ENCODE measurements around the gene SYT2. TPM values are rescaled to one million over a fixed set of nuclear protein-coding genes. Genes with fewer than 3 reads are reported as not detected.

Gene SYT2
- total RNA-seq, 1 experiment from 2014 or later = not detected

DNA sequence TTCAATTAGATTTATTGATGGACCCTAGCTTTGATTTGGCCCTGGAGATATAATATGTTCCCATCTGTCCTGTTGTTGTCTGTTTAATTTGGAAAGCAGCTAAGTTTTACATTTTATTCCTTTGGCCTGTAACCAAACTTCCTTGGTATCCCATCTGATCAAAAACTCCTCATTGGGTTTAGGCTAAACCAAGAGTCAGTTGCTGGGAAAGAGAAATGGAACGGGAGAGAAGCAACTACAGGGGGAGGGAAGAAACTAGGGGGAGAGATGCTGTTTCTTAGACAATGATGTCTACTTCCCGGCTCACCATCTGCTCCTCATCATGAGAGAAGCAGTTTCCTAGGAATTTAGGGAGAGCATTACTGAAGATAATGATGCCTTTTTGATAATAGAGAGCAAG lies 141.8 kb downstream of the SYT2 start (continued):
- TF ChIP-seq CEBPB (IDR thresholded peaks at IDR 0.05; ENCODE audit: low read depth) = no peak
- TF ChIP-seq ZNF274 (IDR thresholded peaks at IDR 0.05; ENCODE audit: low read depth, low read length) = no peak
- no peak for TF ChIP-seq SRF (IDR thresholded peaks at IDR 0.05; ENCODE audit: low read depth)
- TF ChIP-seq POLR2AphosphoS5 (IDR thresholded peaks at IDR 0.05; ENCODE audit: low read depth, low read length) = no peak
- no peak for TF ChIP-seq SIN3A (IDR thresholded peaks at IDR 0.05; ENCODE audit: low read depth)
- no peak for TF ChIP-seq ZFX (IDR thresholded peaks at IDR 0.05)
- no peak for TF ChIP-seq JUND (IDR thresholded peaks at IDR 0.05)

DNA sequence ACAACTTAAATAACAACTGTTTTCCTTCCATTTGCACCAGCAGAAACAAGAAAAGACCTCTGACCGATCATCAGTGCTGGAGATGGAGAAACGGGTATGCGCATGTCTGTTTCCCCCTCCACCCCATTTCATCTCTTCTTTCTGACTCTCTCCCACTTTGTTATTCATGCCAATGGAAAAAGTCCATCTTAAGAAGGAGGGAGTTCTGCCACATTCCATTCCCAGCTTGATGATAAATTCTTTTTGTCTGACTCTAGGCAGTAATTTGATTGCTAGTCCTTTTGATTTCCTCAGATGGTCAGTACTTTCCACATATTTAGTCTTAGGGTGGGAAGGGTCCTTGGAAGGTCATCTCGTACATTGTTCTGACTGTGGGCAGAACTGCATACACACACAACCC lies 142.5 kb downstream of the SYT2 start:
- Histone ChIP-seq H2AFZ (ENCODE audit: low read depth, low read length, poor library complexity, severe bottlenecking) (no peak overlapping the region), H3K27me3 (ENCODE audit: insufficient read depth, low read length) (no peaks in the 10 kb centered on the region), H3K4me2 (ENCODE audit: low read length) (peak overlapping the region; percentile 42), H3K36me3 (ENCODE audit: control insufficient read depth in 1 of 2, insufficient read depth in 2 of 2, low read length in 2 of 2) (no peaks in the 10 kb centered on the region), H4K20me1 (ENCODE audit: insufficient read depth) (no peaks in the 10 kb centered on the region), H3K4me3 (replicated peaks in 1 of 2; ENCODE audit: low read depth in 1 of 2, low read length in 2 of 2) (peak overlapping the region in 1 of 2 experiments; percentile 3; a peak in 1 of 4 replicates), H3K4me1 (ENCODE audit: control insufficient read depth in 1 of 2, insufficient read depth in 2 of 2, low read length in 2 of 2) (peaks cover 6 to 23% of the 10 kb centered on the region in 2 experiments; a peak in 3 of 4 replicates), H3K9me2 (ENCODE audit: insufficient read depth) (no peaks in the 10 kb centered on the region), H3K79me2 (ENCODE audit: insufficient read depth, low read length) (no peaks in the 10 kb centered on the region), H3K9me3 (ENCODE audit: control insufficient read depth in 1 of 2, insufficient read depth in 1 of 2, low read depth in 1 of 2, low read length in 2 of 2) (no peaks in the 10 kb centered on the region), H3K27ac (ENCODE audit: low read depth, low read length) (peak overlapping the region; percentile 10; the same call in 1 of the 2 replicates), H3K9ac (ENCODE audit: low read length) (no peak overlapping the region)
- BruUV-seq (replicated peaks) = no TSS peak
- DNase-seq (ENCODE audit: low read depth, low spot score) (no peak), ATAC-seq (peak; percentile 30; the same call in 1 of the 2 replicates)
- TF ChIP-seq, protein P1, sequence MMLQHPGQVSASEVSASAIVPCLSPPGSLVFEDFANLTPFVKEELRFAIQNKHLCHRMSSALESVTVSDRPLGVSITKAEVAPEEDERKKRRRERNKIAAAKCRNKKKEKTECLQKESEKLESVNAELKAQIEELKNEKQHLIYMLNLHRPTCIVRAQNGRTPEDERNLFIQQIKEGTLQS (IDR thresholded peaks at IDR 0.05) = no peak
- peak; percentile 28; the same call in 1 of the 2 replicates for TF ChIP-seq SP1 (IDR thresholded peaks at IDR 0.05; ENCODE audit: low read depth)
- no peak for TF ChIP-seq ZNF274 (IDR thresholded peaks at IDR 0.05; ENCODE audit: low read depth, low read length)
- no peak for TF ChIP-seq FOSL1 (IDR thresholded peaks at IDR 0.05; ENCODE audit: low read depth)
- no peak for TF ChIP-seq JUND (IDR thresholded peaks at IDR 0.05)
- no peak for TF ChIP-seq SIN3A (IDR thresholded peaks at IDR 0.05; ENCODE audit: low read depth)
- TF ChIP-seq, protein P2, sequence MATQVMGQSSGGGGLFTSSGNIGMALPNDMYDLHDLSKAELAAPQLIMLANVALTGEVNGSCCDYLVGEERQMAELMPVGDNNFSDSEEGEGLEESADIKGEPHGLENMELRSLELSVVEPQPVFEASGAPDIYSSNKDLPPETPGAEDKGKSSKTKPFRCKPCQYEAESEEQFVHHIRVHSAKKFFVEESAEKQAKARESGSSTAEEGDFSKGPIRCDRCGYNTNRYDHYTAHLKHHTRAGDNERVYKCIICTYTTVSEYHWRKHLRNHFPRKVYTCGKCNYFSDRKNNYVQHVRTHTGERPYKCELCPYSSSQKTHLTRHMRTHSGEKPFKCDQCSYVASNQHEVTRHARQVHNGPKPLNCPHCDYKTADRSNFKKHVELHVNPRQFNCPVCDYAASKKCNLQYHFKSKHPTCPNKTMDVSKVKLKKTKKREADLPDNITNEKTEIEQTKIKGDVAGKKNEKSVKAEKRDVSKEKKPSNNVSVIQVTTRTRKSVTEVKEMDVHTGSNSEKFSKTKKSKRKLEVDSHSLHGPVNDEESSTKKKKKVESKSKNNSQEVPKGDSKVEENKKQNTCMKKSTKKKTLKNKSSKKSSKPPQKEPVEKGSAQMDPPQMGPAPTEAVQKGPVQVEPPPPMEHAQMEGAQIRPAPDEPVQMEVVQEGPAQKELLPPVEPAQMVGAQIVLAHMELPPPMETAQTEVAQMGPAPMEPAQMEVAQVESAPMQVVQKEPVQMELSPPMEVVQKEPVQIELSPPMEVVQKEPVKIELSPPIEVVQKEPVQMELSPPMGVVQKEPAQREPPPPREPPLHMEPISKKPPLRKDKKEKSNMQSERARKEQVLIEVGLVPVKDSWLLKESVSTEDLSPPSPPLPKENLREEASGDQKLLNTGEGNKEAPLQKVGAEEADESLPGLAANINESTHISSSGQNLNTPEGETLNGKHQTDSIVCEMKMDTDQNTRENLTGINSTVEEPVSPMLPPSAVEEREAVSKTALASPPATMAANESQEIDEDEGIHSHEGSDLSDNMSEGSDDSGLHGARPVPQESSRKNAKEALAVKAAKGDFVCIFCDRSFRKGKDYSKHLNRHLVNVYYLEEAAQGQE (IDR thresholded peaks at IDR 0.05; ENCODE audit: low read depth) = no peak
- intact Hi-C loops (cut with micrococcal nuclease) = no loop called here
- POLR2A ChIA-PET = no interaction called here
- CTCF ChIA-PET = no interaction called here
- RAD21 ChIA-PET (ENCODE audit: low non-redundant PET in 1 of 2, low total read pairs in 2 of 2, uncharacterized antibody in 2 of 2, unreplicated experiment in 2 of 2) = no interaction called here
